Thoracic aorta (tissue), 2 donors: ENCODE data around the gene TMEM150C. TPM values are rescaled to one million over a fixed set of nuclear protein-coding genes. Genes with fewer than 3 reads are reported as not detected.

Source experiments
- ATAC-seq: fragments of 150-250 bp; one replicate; pipeline ENCODE4 v1.8.0; 2017; ENCODE audit warnings: low read depth; ENCODE audit not compliant: insufficient number of reproducible peaks, low FRiP score
- DNase-seq: peaks from one replicate; pipeline ENCODE4 v3.0.0-alpha.2; 2020; ENCODE audit warnings: low spot score
- H3K27ac ChIP-seq, 2 donors: fragments of 200-600 bp; sonication (generic); 1 replicate in 1 of 2; 2 replicates in 1 of 2; pipeline ENCODE4 v1.5.1; 2016; ENCODE audit warnings: mild to moderate bottlenecking in 2 of 2, moderate library complexity in 2 of 2
- H3K27me3 ChIP-seq: fragments of 200-600 bp; sonication (generic); replicated peaks from 2 replicates; pipeline ENCODE4 v1.6.0; 2016; ENCODE audit warnings: mild to moderate bottlenecking; ENCODE audit not compliant: insufficient read depth
- H3K36me3 ChIP-seq: fragments of 200-600 bp; sonication (generic); one replicate; pipeline ENCODE4 v1.5.1; 2016
- H3K4me1 ChIP-seq, 2 donors: fragments of 200-600 bp; sonication (generic); 1 replicate in 1 of 2; 2 replicates in 1 of 2; pipeline versions ENCODE4 v1.5.1 to v1.6.0; 2016; ENCODE audit warnings: low read depth in 2 of 2, mild to moderate bottlenecking in 1 of 2; ENCODE audit not compliant: control insufficient read depth in 1 of 2
- H3K4me3 ChIP-seq: fragments of 200-600 bp; sonication (generic); 2 replicates; pipeline ENCODE4 v1.5.1; 2016; ENCODE audit warnings: mild to moderate bottlenecking
- H3K9me3 ChIP-seq: fragments of 200-600 bp; sonication (generic); 2 replicates; pipeline ENCODE4 v1.5.1; 2016
- CTCF ChIP-seq: fragments of 200-600 bp; sonication (generic); IDR thresholded peaks from one replicate; pipeline ENCODE4 v1.5.1; 2019; ENCODE audit warnings: antibody characterized with exemption
- total RNA-seq, 2 donors: library from RNA; depleted of rRNA; stranded (reverse); fragments of >200 nt; gene quantifications; one replicate each; pipeline versions ENCODE4 v1.1.0 to v1.2.3, GENCODE V29; 2016

The TMEM150C gene
- total RNA-seq, 2 donors from 2014 or later: 0.92 to 2.0 TPM

GRCh38 chr4:82469791-82470345 lies 91.9 kb downstream of the TMEM150C start:
- ATAC-seq (no peak), DNase-seq (no peak)
- no peak for TF ChIP-seq CTCF
- H3K9me3 ChIP-seq: no peaks in the 10 kb centered on the region
- H3K4me1 ChIP-seq: no peaks in the 10 kb centered on the region
- H3K4me3 ChIP-seq: no peak overlapping the region
- H3K27me3 ChIP-seq: no peaks in the 10 kb centered on the region
- no peak overlapping the region for H3K27ac ChIP-seq
- no peaks in the 10 kb centered on the region for H3K36me3 ChIP-seq

- ATAC-seq (no peak), DNase-seq (no peak)
- Histone ChIP-seq H3K9me3 (no peaks in the 10 kb centered on the region), H3K27ac (no peak overlapping the region), H3K36me3 (no peaks in the 10 kb centered on the region), H3K27me3 (no peaks in the 10 kb centered on the region), H3K4me3 (no peak overlapping the region), H3K4me1 (no peaks in the 10 kb centered on the region)
- TF ChIP-seq CTCF: no peak
Observed at GRCh38 chr4:82467471-82467870, 94.3 kb downstream of the TMEM150C start.

- ATAC-seq (no peak), DNase-seq (no peak)
- no peaks in the 10 kb centered on the region for H3K9me3 ChIP-seq
- no peak overlapping the region for H3K4me3 ChIP-seq
- H3K4me1 ChIP-seq: no peaks in the 10 kb centered on the region
- H3K27me3 ChIP-seq: no peaks in the 10 kb centered on the region
- no peak for TF ChIP-seq CTCF
- H3K27ac ChIP-seq: no peak overlapping the region
- peaks cover 5% of the 10 kb centered on the region for H3K36me3 ChIP-seq
Observed at GRCh38 chr4:82463221-82463620, 98.6 kb downstream of the TMEM150C start.

- Histone ChIP-seq H3K36me3 (peaks cover 5% of the 10 kb centered on the region), H3K27ac (no peak overlapping the region), H3K9me3 (no peaks in the 10 kb centered on the region), H3K4me1 (no peaks in the 10 kb centered on the region), H3K27me3 (no peaks in the 10 kb centered on the region), H3K4me3 (no peak overlapping the region)
- peak; percentile 89 for TF ChIP-seq CTCF
- DNase-seq (peak; percentile 73), ATAC-seq (peak; percentile 79)
Observed at GRCh38 chr4:82462415-82462831, 99.4 kb downstream of the TMEM150C start.

- ATAC-seq (no peak), DNase-seq (no peak)
- Histone ChIP-seq H3K4me3 (no peak overlapping the region), H3K4me1 (no peaks in the 10 kb centered on the region), H3K36me3 (peaks cover 8% of the 10 kb centered on the region), H3K27me3 (no peaks in the 10 kb centered on the region), H3K27ac (no peak overlapping the region), H3K9me3 (no peaks in the 10 kb centered on the region)
- TF ChIP-seq CTCF: no peak
Observed at GRCh38 chr4:82461710-82462109, 100.1 kb downstream of the TMEM150C start.
